Stimulated activated CD4-positive, alpha-beta T cell treated with anti-CD3 and anti-CD28 coated beads, Interleukin-1b, Interleukin-23, amount 100 ng/mL, for 1 hour (primary cell): ENCODE data around the gene NSF.
"Not testable (repeated sequence)": the region's sequence is repeated elsewhere in the genome, so short reads cannot be mapped to it uniquely, and the experiment has no call there.

Source experiments
- DNase-seq, 2 donors: peaks; one replicate each; pipeline ENCODE4 v3.0.0-alpha.2; 2020; ENCODE audit warnings: low read depth in 2 of 2

Gene NSF

DNA sequence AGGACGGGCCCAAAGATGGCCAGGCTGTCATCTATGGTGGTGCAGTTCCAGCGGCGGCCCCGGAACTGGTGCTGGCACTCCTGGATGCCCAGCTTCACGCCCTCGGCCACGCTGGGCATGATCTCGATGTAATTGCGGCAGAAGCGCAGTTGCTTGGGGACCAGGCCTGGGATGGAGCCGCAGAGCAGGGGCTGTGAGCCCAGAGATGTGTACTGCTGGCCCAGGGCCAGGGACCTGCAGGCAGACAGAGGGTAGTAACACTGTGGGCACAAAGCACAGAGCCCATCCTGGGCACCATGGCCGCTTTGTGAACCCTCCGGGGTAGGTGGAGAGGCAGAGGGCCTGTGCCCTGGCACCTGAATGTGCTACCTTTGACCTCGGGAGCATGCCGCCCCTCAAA is 183.2 kb downstream of the NSF start:
- no peak for DNase-seq

- no peak for DNase-seq
These were observed 183.8 kb downstream of the NSF start for GRCh38 chr17:46774108-46774737.

- DNase-seq = no peak
These were observed 186.0 kb downstream of the NSF start for GRCh38 chr17:46776298-46777005.

DNA sequence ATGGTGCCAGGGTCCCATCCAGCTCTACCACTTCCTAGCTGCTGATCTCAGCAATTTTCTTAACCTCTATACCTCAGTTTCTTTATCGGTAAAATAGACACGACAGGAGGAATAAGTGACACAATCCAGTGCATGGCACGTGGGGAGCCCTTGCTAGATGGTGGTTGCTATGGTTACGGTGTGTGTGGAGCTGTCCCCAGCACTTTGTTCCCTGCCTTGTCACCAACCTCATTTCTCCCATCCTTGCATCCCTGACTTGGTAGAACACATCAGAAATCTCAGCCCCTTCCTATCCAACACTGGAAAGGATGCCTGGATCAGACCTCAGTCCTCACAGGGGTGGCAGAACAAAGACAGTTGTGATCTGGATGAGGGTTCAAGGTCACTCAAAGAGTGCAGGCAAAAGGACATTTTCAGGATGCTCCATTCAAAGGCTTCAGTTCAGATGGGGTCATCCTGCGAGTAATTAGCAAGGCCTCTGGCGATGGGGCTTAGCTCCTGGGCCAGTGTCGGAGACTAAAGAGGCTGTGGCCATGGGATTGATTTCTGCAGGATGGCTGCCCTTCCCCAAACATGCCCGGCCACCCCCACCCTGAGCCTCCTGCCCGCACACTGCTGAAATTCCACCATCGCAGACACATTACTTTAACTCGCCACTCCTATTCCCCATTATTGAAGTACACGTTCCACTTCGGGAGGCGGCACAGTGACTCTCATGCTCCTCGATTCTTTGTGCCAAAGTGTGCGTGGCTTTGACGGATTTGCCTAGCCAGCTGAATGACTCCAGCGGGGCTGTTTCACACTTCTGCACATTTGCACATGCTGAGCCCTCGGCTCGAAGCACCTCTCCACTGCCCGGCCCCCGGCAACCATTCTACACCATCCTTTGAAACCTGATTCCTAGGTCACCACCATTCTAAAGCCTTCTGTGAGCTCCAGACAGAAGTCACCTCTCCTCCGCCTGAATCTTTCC is 187.8 kb downstream of the NSF start:
- no peak for DNase-seq

DNA sequence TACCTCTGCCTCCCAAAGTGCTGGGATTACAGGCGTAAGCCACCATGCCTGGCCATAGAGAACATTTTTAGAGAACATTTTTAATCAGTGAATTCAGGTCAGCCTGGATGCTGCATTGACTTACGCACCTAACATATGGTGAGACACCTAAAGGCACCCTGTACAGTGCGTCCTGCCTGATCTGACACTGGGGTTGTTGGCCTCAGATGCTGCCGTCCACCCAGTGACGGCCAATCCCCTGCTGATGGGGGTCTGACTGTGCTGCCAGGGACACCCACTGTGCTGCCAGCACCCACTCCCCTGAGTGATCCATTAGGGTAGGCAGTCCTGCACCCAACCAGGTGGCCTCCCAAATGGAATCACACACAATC is 189.5 kb downstream of the NSF start:
- DNase-seq = no peak

DNA sequence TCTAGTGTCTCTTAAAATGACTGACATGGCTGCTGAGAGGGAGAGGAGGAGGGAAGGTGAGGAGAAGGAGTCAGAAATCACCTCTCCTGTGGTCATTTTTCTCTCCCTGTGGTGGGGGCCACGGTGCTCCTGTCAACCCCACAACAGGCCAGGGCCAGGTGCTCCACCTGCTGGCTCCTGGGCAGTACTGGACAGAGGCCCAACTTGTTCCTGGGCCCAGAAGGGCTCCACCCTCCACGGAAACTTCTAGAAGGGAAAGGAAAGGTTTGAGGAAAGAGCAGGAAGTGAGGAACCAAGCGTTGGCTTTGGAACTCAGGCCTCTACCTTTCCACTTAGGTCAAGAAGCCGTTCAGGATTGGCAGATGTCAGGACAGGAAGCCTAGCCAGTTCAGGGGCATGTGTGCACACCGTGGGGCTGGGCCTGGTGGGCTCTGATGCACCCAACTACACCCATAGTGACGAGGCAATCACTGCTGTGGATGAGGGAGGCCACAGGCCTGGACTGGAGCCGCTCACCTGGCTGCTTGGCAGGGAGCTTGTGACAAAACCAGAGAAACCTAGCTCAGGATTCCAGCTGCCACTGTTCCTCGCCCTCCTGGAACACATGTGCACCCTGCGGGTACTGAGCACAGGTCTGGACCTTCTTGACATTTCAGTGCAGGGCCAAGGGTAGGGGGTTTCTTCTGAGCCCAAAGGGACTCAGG is 191.9 kb downstream of the NSF start:
- DNase-seq = no peak

DNA sequence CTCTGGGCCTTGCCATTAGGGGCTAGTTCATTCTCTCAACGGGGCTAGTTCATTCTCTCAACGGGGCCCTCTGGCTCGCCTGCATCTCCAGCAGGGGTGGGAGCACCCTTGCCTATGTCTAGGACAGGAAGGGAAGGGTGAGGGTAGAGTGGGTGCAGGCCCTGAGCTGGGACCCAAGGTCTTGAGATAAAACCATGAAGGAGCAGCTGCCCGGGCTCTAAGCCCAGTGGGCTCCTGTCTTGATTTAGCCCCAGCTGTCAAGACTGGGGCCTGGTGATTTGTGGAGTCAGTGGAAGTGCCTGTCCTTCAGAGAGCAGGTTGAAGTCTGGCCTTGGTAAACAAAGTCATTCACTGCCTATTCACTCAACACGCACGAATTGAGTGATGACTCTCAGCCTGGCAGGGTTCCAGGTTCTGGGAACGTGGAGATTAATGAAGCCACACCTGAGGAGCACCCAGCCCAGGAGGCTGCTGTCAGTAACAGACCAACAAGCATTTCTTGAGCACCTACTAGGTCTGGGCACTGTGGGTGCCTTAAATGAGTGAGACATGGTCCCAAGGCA is 192.6 kb downstream of the NSF start:
- no peak for DNase-seq

DNA sequence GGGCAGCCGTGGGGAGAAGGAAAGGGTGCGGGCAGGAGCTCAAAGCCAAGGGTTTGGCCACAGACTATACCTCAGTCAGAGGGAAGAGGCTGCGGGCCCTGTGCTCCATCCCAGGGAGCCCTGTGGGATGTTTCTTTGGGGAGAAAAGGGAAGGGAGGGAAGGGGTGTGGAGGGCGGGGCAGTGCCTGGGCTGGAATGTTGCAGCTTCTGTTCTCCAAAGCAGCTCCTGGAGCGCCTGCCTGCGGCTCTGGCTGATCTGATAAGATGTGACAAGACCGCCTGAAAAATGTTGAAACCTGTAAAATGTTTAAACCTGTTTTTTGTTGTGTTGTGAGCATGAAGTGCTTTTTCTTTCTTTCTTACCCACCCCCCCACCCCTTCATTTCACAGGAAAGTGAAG is 195.2 kb downstream of the NSF start:
- no peak for DNase-seq

GRCh38 chr17:46787478-46787877 is 197.0 kb downstream of the NSF start:
- DNase-seq = no peak

GRCh38 chr17:46788300-46788699 is 197.8 kb downstream of the NSF start:
- DNase-seq = no peak

GRCh38 chr17:46788796-46789195 is 198.3 kb downstream of the NSF start:
- DNase-seq = no peak

- DNase-seq = no peak
These were observed 199.1 kb downstream of the NSF start for GRCh38 chr17:46789610-46790009.

DNA sequence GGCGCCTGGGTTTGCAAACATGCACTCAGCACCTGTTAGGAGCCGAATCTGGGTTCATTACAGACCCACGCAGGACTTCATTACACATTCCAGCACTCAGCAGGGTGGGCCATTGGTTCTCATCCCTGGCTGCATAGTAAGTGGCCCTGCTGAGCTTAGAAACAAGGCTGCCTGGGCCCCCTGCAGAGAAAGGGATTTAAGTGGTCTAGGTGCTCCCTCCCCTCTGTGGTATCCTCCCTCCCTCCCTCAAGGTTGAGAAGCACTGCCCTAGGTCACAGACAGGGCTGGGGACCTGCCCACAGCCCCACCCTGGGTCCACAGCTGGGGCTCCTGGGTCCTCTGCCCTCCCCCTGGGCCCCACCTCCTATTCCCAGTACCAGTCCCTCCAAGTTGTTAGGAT is 199.7 kb downstream of the NSF start:
- DNase-seq = no peak

GRCh38 chr17:46791531-46791930 is 201.1 kb downstream of the NSF start:
- DNase-seq = no peak

DNA sequence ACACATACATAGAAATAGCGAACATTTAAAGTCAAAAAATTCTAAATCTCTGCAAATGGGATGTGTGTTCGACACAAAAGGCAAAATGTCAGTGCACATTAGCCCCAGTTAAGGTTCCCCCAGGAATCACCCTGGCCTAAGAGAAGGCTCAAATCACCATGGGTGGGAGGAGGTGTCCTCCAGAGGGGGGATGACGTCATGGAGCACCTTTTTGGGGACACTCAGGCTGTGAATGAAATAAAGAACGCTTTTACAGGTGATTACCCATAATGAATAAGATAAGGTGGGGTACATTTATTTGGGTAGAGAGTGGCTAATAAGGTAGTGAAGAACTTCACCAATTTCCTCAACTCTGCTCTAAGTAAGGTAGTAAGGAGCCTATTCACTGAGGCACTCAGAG is 201.6 kb downstream of the NSF start:
- no peak for DNase-seq

- not testable (repeated sequence) for DNase-seq
These were observed 202.6 kb downstream of the NSF start for GRCh38 chr17:46793023-46793422.

DNA sequence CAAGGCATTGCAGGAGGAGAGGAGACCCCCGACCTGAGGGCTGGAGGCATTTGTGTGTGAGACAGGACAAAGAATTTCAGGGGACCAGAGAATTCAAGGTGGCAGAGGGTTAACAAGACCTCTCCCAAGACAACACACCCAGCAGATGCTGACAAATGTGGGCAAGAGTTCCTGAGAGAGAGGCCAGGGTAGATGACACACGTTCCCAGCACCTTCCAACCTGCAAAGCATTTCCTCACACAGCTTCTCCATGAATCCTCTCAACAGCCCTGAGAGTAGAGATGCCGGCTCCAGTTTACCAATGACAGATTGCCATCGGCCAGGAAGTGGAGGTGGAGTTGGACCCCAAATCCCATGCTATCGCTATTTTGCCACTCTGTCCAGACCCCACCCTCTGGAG is 203.1 kb downstream of the NSF start:
- DNase-seq = no peak

DNA sequence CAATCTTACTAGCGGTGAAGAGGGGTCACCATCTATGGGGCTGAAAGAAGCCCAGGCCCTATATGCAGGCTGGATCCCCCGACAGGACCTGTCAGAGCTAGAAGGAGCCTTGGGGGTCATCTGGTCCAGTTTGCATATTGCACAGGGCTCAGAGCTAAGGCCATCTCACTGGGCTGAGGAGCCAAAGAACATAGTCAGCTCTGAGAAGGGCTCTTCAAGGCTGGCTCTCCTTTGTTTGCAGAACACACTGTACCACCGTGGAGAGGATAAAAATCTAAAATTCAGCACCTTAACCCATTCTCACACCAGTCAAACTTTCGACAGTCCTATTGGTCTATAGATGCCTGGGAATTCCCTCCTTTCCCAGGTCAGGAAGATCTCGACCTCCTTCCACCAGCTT is 203.8 kb downstream of the NSF start:
- no peak for DNase-seq

GRCh38 chr17:46795379-46795952 is 205.0 kb downstream of the NSF start:
- no peak for DNase-seq

GRCh38 chr17:46796084-46796483 is 205.6 kb downstream of the NSF start:
- DNase-seq = no peak

DNA sequence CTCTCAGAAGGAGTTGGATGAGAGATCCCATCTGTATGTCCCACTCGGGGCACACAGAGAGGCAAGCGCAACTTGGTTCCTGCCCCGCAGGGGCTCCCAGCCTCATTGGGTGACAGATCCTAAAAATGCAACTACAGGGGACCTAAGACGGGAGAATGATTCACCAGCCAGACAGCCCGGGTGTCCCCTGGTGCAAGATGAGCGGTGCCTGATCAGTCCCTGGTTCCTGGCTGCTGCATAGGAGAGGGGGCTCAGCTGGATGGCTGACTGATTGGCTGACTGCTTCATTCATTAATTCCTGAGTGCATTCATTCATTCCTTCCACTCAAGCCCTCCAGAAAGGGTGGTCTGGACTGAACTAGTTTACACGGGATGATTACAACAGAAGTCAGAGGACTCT is 206.1 kb downstream of the NSF start:
- no peak for DNase-seq
